GM23338 (cell line): ENCODE data around the gene CENPO. TPM values are rescaled to one million over a fixed set of nuclear protein-coding genes. Genes with fewer than 3 reads are reported as not detected.

Experiments
- ATAC-seq: fragments of 200-7000 bp; cut with Tn5 transposase; 3 replicates; pipeline ENCODE4 v1.9.1; 2020
- DNase-seq: peaks from one replicate; pipeline ENCODE4 v3.0.0-alpha.2; 2015; ENCODE audit warnings: low spot score
- H2AFZ ChIP-seq: fragments of 200-600 bp; sonication (generic); 2 replicates; pipeline ENCODE4 v1.8.0; 2016; ENCODE audit warnings: antibody characterized with exemption, mild to moderate bottlenecking, moderate library complexity
- H3F3A ChIP-seq: fragments of 200-600 bp; sonication (generic); replicated peaks from 2 replicates; pipeline ENCODE4 v1.8.0; 2017; ENCODE audit warnings: antibody characterized with exemption, mixed run types, low read depth
- H3K27ac ChIP-seq: fragments of 200-600 bp; sonication (generic); 2 replicates; pipeline ENCODE4 v1.6.1; 2016; ENCODE audit warnings: low read depth
- H3K27me3 ChIP-seq: fragments of 200-600 bp; sonication (generic); 2 replicates; pipeline ENCODE4 v1.8.0; 2016; ENCODE audit warnings: mild to moderate bottlenecking, mixed run types, moderate library complexity; ENCODE audit not compliant: insufficient read depth
- H3K36me3 ChIP-seq: fragments of 200-600 bp; sonication (generic); 2 replicates; pipeline ENCODE4 v1.8.0; 2016; ENCODE audit warnings: mild to moderate bottlenecking; ENCODE audit not compliant: insufficient read depth
- H3K4me1 ChIP-seq: fragments of 200-600 bp; sonication (generic); 2 replicates; pipeline ENCODE4 v1.8.0; 2016; ENCODE audit warnings: mild to moderate bottlenecking, moderate library complexity; ENCODE audit not compliant: insufficient read depth
- H3K4me2 ChIP-seq: fragments of 200-600 bp; sonication (generic); 2 replicates; pipeline ENCODE4 v1.7.1; 2017; ENCODE audit warnings: mixed run types
- H3K4me3 ChIP-seq: fragments of 200-600 bp; sonication (generic); 2 replicates; pipeline ENCODE4 v1.6.1; 2016; ENCODE audit warnings: mixed run types
- H3K79me2 ChIP-seq: fragments of 200-600 bp; sonication (generic); replicated peaks from 2 replicates; pipeline ENCODE4 v1.8.0; 2017; ENCODE audit warnings: mild to moderate bottlenecking; ENCODE audit not compliant: insufficient read depth
- H3K9me2 ChIP-seq: fragments of 200-600 bp; sonication (generic); 2 replicates; pipeline ENCODE4 v1.8.0; 2017; ENCODE audit not compliant: insufficient read depth
- H4K20me1 ChIP-seq: fragments of 200-600 bp; sonication (generic); replicated peaks from 2 replicates; pipeline ENCODE4 v1.8.0; 2017; ENCODE audit warnings: mild to moderate bottlenecking; ENCODE audit not compliant: insufficient read depth
- H3K27ac Mint-ChIP-seq: 2 replicates; pipeline ENCODE4 v1.8.0; 2020; ENCODE audit warnings: inconsistent platforms, mild to moderate bottlenecking, moderate library complexity, mixed read lengths
- H3K27me3 Mint-ChIP-seq: 3 replicates; pipeline ENCODE4 v1.8.0; 2022; ENCODE audit warnings: low read depth, mild to moderate bottlenecking, moderate library complexity, mixed read lengths, inconsistent platforms; ENCODE audit not compliant: insufficient read depth, poor library complexity
- H3K36me3 Mint-ChIP-seq: 3 replicates; pipeline ENCODE4 v1.8.0; 2021; ENCODE audit warnings: low read depth, mild to moderate bottlenecking, inconsistent platforms, moderate library complexity, mixed read lengths
- H3K4me1 Mint-ChIP-seq: 3 replicates; pipeline ENCODE4 v1.8.0; 2020; ENCODE audit warnings: mild to moderate bottlenecking, inconsistent platforms, mixed read lengths
- H3K4me3 Mint-ChIP-seq: 3 replicates; pipeline ENCODE4 v1.8.0; 2021; ENCODE audit warnings: moderate library complexity, mild to moderate bottlenecking, inconsistent platforms, mixed read lengths
- H3K9me3 Mint-ChIP-seq: 3 replicates; pipeline ENCODE4 v1.8.0; 2020; ENCODE audit warnings: moderate library complexity, mild to moderate bottlenecking, inconsistent platforms, mixed read lengths
- CREB1 ChIP-seq: fragments of 250-450 bp; sonication (Bioruptor Pico); IDR thresholded peaks from 2 replicates; pipeline ENCODE4 v1.5.0; 2020; ENCODE audit warnings: low read depth, mild to moderate bottlenecking, moderate library complexity
- CTCF ChIP-seq, 2 experiments: fragments of 200-600 bp in 1 of 2; sonication (generic) in 1 of 2; conservative IDR thresholded peaks; 2 replicates each; pipeline versions ENCODE4 v1.5.1 to v1.6.1; 2016 to 2017; ENCODE audit warnings: antibody characterized with exemption in 2 of 2, low read depth in 2 of 2, mild to moderate bottlenecking in 2 of 2, moderate library complexity in 1 of 2
- ETS1 ChIP-seq: IDR thresholded peaks from 2 replicates; pipeline ENCODE4 v1.6.1; 2016; ENCODE audit warnings: antibody characterized with exemption
- EZH2 ChIP-seq: fragments of 200-600 bp; sonication (generic); IDR thresholded peaks from one replicate; pipeline ENCODE4 v1.8.0; 2017; ENCODE audit warnings: antibody characterized with exemption, mild to moderate bottlenecking, low read depth; ENCODE audit not compliant: unreplicated experiment
- EZH2phosphoT487 ChIP-seq: fragments of 200-600 bp; sonication (generic); IDR thresholded peaks from one replicate; pipeline ENCODE4 v1.8.1; 2018; ENCODE audit warnings: antibody characterized with exemption; ENCODE audit not compliant: unreplicated experiment
- JUNB ChIP-seq: IDR thresholded peaks from one replicate; pipeline ENCODE4 v1.6.1; 2016; ENCODE audit warnings: antibody characterized with exemption; ENCODE audit not compliant: unreplicated experiment
- NANOG ChIP-seq: IDR thresholded peaks from 2 replicates; pipeline ENCODE4 v1.6.1; 2016; ENCODE audit warnings: antibody characterized with exemption, borderline replicate concordance
- POLR2AphosphoS5 ChIP-seq: IDR thresholded peaks from 2 replicates; pipeline ENCODE4 v1.6.1; 2016; ENCODE audit warnings: antibody characterized with exemption, low read depth
- REST ChIP-seq: IDR thresholded peaks from one replicate; pipeline ENCODE4 v1.6.1; 2018; ENCODE audit warnings: antibody characterized with exemption; ENCODE audit not compliant: unreplicated experiment
- STAT1 ChIP-seq: IDR thresholded peaks from one replicate; pipeline ENCODE4 v1.6.1; 2016; ENCODE audit warnings: antibody characterized with exemption; ENCODE audit not compliant: unreplicated experiment
- ZNF114 ChIP-seq: fragments of 250-450 bp; sonication (Bioruptor Pico); IDR thresholded peaks from 2 replicates; pipeline ENCODE4 v1.5.0; 2020; ENCODE audit warnings: mild to moderate bottlenecking, moderate library complexity
- ZNF331 ChIP-seq: fragments of 250-450 bp; sonication (Bioruptor Pico); IDR thresholded peaks from 2 replicates; pipeline ENCODE4 v1.5.0; 2020; ENCODE audit warnings: low read depth, mild to moderate bottlenecking, moderate library complexity
- polyA plus RNA-seq: library from polyadenylated mRNA; unstranded; fragments of >200 nt; fragmentation: Nextera tagmentation; extraction: Ambion mirVana; gene quantifications from 2 replicates; pipeline ENCODE4 v1.2.1, GENCODE V29; 2016
- total RNA-seq: library from RNA; depleted of rRNA; stranded (reverse); fragments of >200 nt; shearing (Covaris generic); gene quantifications from 2 replicates; pipeline ENCODE4 v1.2.3, GENCODE V29; 2014
- TF ChIP-seq, protein P1 (sequence below): fragments of 250-450 bp; sonication (Bioruptor Pico); IDR thresholded peaks from 2 replicates; pipeline ENCODE4 v1.5.0; 2020; ENCODE audit warnings: mild to moderate bottlenecking, moderate library complexity

The CENPO gene
- total and polyA plus RNA-seq, 2 experiments from 2014 or later: 27.0 to 44.7 TPM

DNA sequence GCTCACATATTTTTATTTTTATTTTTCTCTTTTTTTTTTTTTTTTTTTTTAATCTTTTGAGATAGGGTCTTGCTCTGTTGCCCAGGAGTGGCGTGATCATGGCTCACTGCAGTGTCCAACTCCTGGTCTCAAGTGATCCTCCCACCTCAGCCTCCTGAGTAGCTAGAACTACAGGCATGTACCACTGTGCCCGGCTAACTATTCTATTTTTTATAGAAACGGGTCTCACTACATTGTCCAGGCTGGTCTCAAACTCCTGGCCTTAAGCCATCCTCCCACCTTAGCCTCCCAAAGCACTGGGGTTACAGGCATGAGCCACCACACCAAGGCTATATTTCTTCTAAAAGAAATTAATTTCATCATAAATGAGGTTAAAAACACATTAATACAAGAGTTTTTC, 45.9 kb upstream of the CENPO start:
- Histone ChIP-seq H3K79me2 (no peaks in the 10 kb centered on the region), H3K36me3 (no peaks in the 10 kb centered on the region), H3F3A (no peaks in the 10 kb centered on the region), H3K27me3 (no peaks in the 10 kb centered on the region), H3K27ac (no peak overlapping the region), H4K20me1 (no peaks in the 10 kb centered on the region), H3K9me2 (no peaks in the 10 kb centered on the region), H3K4me3 (no peak overlapping the region), H3K4me1 (no peaks in the 10 kb centered on the region), H2AFZ (no peak overlapping the region), H3K4me2 (no peak overlapping the region)
- ATAC-seq (no peak), DNase-seq (no peak)
- no peak for TF ChIP-seq REST
- no peak for TF ChIP-seq EZH2phosphoT487
- TF ChIP-seq ZNF331 (CRISPR knock-in tag): no peak
- TF ChIP-seq STAT1: no peak
- TF ChIP-seq NANOG: no peak
- no peak for TF ChIP-seq CREB1 (CRISPR knock-in tag)
- TF ChIP-seq CTCF (conservative IDR thresholded peaks at IDR 0.05; ENCODE audit: low read depth in 2 of 2): no peak
- no peak for TF ChIP-seq EZH2
- no peak for TF ChIP-seq POLR2AphosphoS5
- TF ChIP-seq, protein P1, sequence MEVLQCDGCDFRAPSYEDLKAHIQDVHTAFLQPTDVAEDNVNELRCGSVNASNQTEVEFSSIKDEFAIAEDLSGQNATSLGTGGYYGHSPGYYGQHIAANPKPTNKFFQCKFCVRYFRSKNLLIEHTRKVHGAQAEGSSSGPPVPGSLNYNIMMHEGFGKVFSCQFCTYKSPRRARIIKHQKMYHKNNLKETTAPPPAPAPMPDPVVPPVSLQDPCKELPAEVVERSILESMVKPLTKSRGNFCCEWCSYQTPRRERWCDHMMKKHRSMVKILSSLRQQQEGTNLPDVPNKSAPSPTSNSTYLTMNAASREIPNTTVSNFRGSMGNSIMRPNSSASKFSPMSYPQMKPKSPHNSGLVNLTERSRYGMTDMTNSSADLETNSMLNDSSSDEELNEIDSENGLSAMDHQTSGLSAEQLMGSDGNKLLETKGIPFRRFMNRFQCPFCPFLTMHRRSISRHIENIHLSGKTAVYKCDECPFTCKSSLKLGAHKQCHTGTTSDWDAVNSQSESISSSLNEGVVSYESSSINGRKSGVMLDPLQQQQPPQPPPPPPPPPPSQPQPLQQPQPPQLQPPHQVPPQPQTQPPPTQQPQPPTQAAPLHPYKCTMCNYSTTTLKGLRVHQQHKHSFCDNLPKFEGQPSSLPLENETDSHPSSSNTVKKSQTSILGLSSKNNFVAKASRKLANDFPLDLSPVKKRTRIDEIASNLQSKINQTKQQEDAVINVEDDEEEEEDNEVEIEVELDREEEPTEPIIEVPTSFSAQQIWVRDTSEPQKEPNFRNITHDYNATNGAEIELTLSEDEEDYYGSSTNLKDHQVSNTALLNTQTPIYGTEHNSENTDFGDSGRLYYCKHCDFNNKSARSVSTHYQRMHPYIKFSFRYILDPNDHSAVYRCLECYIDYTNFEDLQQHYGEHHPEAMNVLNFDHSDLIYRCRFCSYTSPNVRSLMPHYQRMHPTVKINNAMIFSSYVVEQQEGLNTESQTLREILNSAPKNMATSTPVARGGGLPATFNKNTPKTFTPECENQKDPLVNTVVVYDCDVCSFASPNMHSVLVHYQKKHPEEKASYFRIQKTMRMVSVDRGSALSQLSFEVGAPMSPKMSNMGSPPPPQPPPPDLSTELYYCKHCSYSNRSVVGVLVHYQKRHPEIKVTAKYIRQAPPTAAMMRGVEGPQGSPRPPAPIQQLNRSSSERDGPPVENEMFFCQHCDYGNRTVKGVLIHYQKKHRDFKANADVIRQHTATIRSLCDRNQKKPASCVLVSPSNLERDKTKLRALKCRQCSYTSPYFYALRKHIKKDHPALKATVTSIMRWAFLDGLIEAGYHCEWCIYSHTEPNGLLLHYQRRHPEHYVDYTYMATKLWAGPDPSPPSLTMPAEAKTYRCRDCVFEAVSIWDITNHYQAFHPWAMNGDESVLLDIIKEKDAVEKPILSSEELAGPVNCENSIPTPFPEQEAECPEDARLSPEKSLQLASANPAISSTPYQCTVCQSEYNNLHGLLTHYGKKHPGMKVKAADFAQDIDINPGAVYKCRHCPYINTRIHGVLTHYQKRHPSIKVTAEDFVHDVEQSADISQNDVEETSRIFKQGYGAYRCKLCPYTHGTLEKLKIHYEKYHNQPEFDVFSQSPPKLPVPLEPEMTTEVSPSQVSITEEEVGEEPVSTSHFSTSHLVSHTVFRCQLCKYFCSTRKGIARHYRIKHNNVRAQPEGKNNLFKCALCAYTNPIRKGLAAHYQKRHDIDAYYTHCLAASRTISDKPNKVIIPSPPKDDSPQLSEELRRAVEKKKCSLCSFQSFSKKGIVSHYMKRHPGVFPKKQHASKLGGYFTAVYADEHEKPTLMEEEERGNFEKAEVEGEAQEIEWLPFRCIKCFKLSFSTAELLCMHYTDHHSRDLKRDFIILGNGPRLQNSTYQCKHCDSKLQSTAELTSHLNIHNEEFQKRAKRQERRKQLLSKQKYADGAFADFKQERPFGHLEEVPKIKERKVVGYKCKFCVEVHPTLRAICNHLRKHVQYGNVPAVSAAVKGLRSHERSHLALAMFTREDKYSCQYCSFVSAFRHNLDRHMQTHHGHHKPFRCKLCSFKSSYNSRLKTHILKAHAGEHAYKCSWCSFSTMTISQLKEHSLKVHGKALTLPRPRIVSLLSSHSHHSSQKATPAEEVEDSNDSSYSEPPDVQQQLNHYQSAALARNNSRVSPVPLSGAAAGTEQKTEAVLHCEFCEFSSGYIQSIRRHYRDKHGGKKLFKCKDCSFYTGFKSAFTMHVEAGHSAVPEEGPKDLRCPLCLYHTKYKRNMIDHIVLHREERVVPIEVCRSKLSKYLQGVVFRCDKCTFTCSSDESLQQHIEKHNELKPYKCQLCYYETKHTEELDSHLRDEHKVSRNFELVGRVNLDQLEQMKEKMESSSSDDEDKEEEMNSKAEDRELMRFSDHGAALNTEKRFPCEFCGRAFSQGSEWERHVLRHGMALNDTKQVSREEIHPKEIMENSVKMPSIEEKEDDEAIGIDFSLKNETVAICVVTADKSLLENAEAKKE (CRISPR knock-in tag): no peak
- no peak for TF ChIP-seq ETS1
- no peak for TF ChIP-seq JUNB
- TF ChIP-seq ZNF114: no peak
- Mint-ChIP-seq H3K9me3 (no peaks in the 10 kb centered on the region), H3K27ac (no peak overlapping the region), H3K4me3 (no peak overlapping the region), H3K36me3 (no peaks in the 10 kb centered on the region), H3K4me1 (peaks cover 6% of the 10 kb centered on the region), H3K27me3 (no peaks in the 10 kb centered on the region)
